Loucy (cell line): ENCODE results near the gene KCNJ18.
"Not testable (repeated sequence)": the region's sequence is repeated elsewhere in the genome, so short reads cannot be mapped to it uniquely, and the experiment has no call there.

ENCODE experiments used
- CTCF ChIP-seq: fragments of 200-600 bp; sonication (generic); conservative IDR thresholded peaks from 2 replicates; pipeline ENCODE4 v1.5.1; 2014; ENCODE audit warnings: mild to moderate bottlenecking, antibody characterized with exemption, low read length
- EZH2phosphoT487 ChIP-seq: fragments of 200-600 bp; IDR thresholded peaks from 2 replicates; pipeline ENCODE4 v1.6.1; 2018; ENCODE audit warnings: antibody characterized with exemption, mild to moderate bottlenecking, moderate library complexity, borderline replicate concordance

GRCh38 chr17:21668118-21668488 is 24.2 kb upstream of the KCNJ18 start:
- not testable (repeated sequence) for TF ChIP-seq CTCF, EZH2phosphoT487
